H9 (cell line): Measurements from ENCODE around the gene GRID1. TPM values are rescaled to one million over a fixed set of nuclear protein-coding genes. Genes with fewer than 3 reads are reported as not detected.
"Not testable (repeated sequence)": the region's sequence is repeated elsewhere in the genome, so short reads cannot be mapped to it uniquely, and the experiment has no call there.

ENCODE experiments used
- DNase-seq: peaks from one replicate; pipeline ENCODE4 v3.0.0-alpha.2; 2017
- H2AFZ ChIP-seq: one replicate; pipeline ENCODE4 v1.6.1; 2013; ENCODE audit warnings: mild to moderate bottlenecking, low read length, control low read depth, moderate library complexity
- H2AK5ac ChIP-seq: 2 replicates; pipeline ENCODE4 v1.6.1; 2013; ENCODE audit warnings: low read length, control low read depth, mixed read lengths; ENCODE audit not compliant: insufficient read length
- H2BK120ac ChIP-seq: one replicate; pipeline ENCODE4 v1.6.1; 2013; ENCODE audit warnings: low read depth, mild to moderate bottlenecking, low read length, control low read depth, inconsistent platforms; ENCODE audit not compliant: poor library complexity, severe bottlenecking
- H2BK12ac ChIP-seq: 2 replicates; pipeline ENCODE4 v1.6.1; 2013; ENCODE audit warnings: low read length, control low read depth, mixed read lengths, low read depth; ENCODE audit not compliant: insufficient read length
- H2BK15ac ChIP-seq: 2 replicates; pipeline ENCODE4 v1.6.1; 2013; ENCODE audit warnings: low read depth, low read length, control low read depth
- H2BK20ac ChIP-seq: one replicate; pipeline ENCODE4 v1.6.1; 2013; ENCODE audit warnings: low read depth, mild to moderate bottlenecking, low read length, control low read depth, inconsistent platforms; ENCODE audit not compliant: poor library complexity, severe bottlenecking
- H2BK5ac ChIP-seq: 2 replicates; pipeline ENCODE4 v1.6.1; 2013; ENCODE audit warnings: low read length, control low read depth, mixed read lengths; ENCODE audit not compliant: insufficient read length
- H3K14ac ChIP-seq: 2 replicates; pipeline ENCODE4 v1.6.1; 2013; ENCODE audit warnings: low read length, control low read depth; ENCODE audit not compliant: insufficient read depth
- H3K18ac ChIP-seq: 2 replicates; pipeline ENCODE4 v1.6.1; 2013; ENCODE audit warnings: low read depth, mild to moderate bottlenecking, mixed read lengths, low read length, control low read depth; ENCODE audit not compliant: insufficient read length
- H3K23ac ChIP-seq: 2 replicates; pipeline ENCODE4 v1.6.1; 2013; ENCODE audit warnings: low read length, control low read depth, mixed read lengths, low read depth; ENCODE audit not compliant: insufficient read length
- H3K23me2 ChIP-seq: 2 replicates; pipeline ENCODE4 v1.6.1; 2013; ENCODE audit warnings: low read depth, mild to moderate bottlenecking, mixed read lengths, low read length, control low read depth; ENCODE audit not compliant: insufficient read length, poor library complexity, severe bottlenecking
- H3K27ac ChIP-seq: 2 replicates; pipeline ENCODE4 v1.5.1; 2013; ENCODE audit warnings: low read length, control low read depth, mixed read lengths, low read depth; ENCODE audit not compliant: insufficient read length
- H3K27me3 ChIP-seq: 2 replicates; pipeline ENCODE4 v1.6.1; 2013; ENCODE audit warnings: low read length, control low read depth, inconsistent platforms; ENCODE audit not compliant: insufficient read depth
- H3K4ac ChIP-seq: 2 replicates; pipeline ENCODE4 v1.6.1; 2013; ENCODE audit warnings: low read depth, mild to moderate bottlenecking, control low read depth, inconsistent platforms, low read length, moderate library complexity
- H3K4me1 ChIP-seq: 2 replicates; pipeline ENCODE4 v1.6.1; 2013; ENCODE audit warnings: low read length, control low read depth, inconsistent platforms; ENCODE audit not compliant: insufficient read depth
- H3K4me2 ChIP-seq: 2 replicates; pipeline ENCODE4 v1.6.1; 2013; ENCODE audit warnings: low read length, control low read depth, mixed read lengths; ENCODE audit not compliant: insufficient read length, insufficient read depth
- H3K56ac ChIP-seq: 2 replicates; pipeline ENCODE4 v1.6.1; 2013; ENCODE audit warnings: low read depth, mild to moderate bottlenecking, mixed read lengths, low read length, control low read depth; ENCODE audit not compliant: insufficient read length
- H3K79me1 ChIP-seq: 2 replicates; pipeline ENCODE4 v1.6.1; 2013; ENCODE audit warnings: low read depth, mild to moderate bottlenecking, moderate library complexity, low read length, control low read depth, inconsistent platforms; ENCODE audit not compliant: insufficient read depth, poor library complexity, severe bottlenecking
- H3K79me2 ChIP-seq: 2 replicates; pipeline ENCODE4 v1.6.1; 2013; ENCODE audit warnings: low read length, control low read depth, inconsistent platforms; ENCODE audit not compliant: insufficient read depth
- H3K9ac ChIP-seq: 2 replicates; pipeline ENCODE4 v1.6.1; 2013; ENCODE audit warnings: low read length, control low read depth, mixed read lengths; ENCODE audit not compliant: insufficient read length; ENCODE audit errors: extremely low read depth
- H3K9me3 ChIP-seq: one replicate; pipeline ENCODE4 v1.6.1; 2013; ENCODE audit warnings: low read depth, low read length, inconsistent platforms; ENCODE audit not compliant: control insufficient read depth
- H3T11ph ChIP-seq: one replicate; pipeline ENCODE4 v1.6.1; 2013; ENCODE audit warnings: mild to moderate bottlenecking, low read length, control low read depth, inconsistent platforms
- H4K20me1 ChIP-seq: one replicate; pipeline ENCODE4 v1.6.1; 2013; ENCODE audit not compliant: control insufficient read depth, insufficient read length, insufficient read depth
- H4K5ac ChIP-seq: 2 replicates; pipeline ENCODE4 v1.6.1; 2013; ENCODE audit warnings: low read depth, mild to moderate bottlenecking, mixed read lengths, low read length, control low read depth; ENCODE audit not compliant: insufficient read length
- H4K8ac ChIP-seq: replicated peaks from 2 replicates; pipeline ENCODE4 v1.6.1; 2013; ENCODE audit warnings: low read length, control low read depth, mixed read lengths, low read depth; ENCODE audit not compliant: insufficient read length
- H4K91ac ChIP-seq: 2 replicates; pipeline ENCODE4 v1.6.1; 2013; ENCODE audit warnings: low read depth, mild to moderate bottlenecking, moderate library complexity, mixed read lengths, low read length, control low read depth; ENCODE audit not compliant: insufficient read length
- H3K27ac Mint-ChIP-seq, 3 experiments: 2 replicates in 2 of 3; 3 replicates in 1 of 3; pipeline ENCODE4 v1.8.0; 2020 to 2021; ENCODE audit warnings: mixed read lengths in 3 of 3, mild to moderate bottlenecking in 1 of 3, moderate library complexity in 1 of 3
- H3K27me3 Mint-ChIP-seq: 2 replicates; pipeline ENCODE4 v1.8.0; 2021; ENCODE audit warnings: low read depth, mild to moderate bottlenecking, moderate library complexity, mixed read lengths
- H3K36me3 Mint-ChIP-seq, 3 experiments: 2 replicates in 2 of 3; 3 replicates in 1 of 3; pipeline ENCODE4 v1.8.0; 2020 to 2021; ENCODE audit warnings: low read depth in 3 of 3, mixed read lengths in 3 of 3; ENCODE audit not compliant: insufficient read depth in 1 of 3
- H3K4me1 Mint-ChIP-seq, 2 experiments: 2 replicates each; pipeline ENCODE4 v1.8.0; 2020; ENCODE audit warnings: mixed read lengths in 2 of 2
- H3K4me3 Mint-ChIP-seq, 2 experiments: 2 replicates in 1 of 2; 3 replicates in 1 of 2; pipeline ENCODE4 v1.8.0; 2020 to 2021; ENCODE audit warnings: mild to moderate bottlenecking in 2 of 2, mixed read lengths in 2 of 2, moderate library complexity in 1 of 2
- H3K9me3 Mint-ChIP-seq, 2 experiments: 2 replicates in 1 of 2; 3 replicates in 1 of 2; pipeline ENCODE4 v1.8.0; 2020; ENCODE audit warnings: mild to moderate bottlenecking in 2 of 2, mixed read lengths in 2 of 2, moderate library complexity in 1 of 2
- WGBS: extraction: QIAGEN DNeasy Blood & Tissue Kit; methylation state at CpG from one replicate; pipeline ENCODE4 v1.1.7; 2013; ENCODE audit warnings: missing lambda C conversion rate, low lambda C conversion rate, mixed read lengths; ENCODE audit not compliant: insufficient read length; ENCODE audit errors: extremely low coverage; 5-methylcytosine and 5-hydroxymethylcytosine counted together
- total RNA-seq: library from RNA; stranded (reverse); gene quantifications from 2 replicates; pipeline ENCODE4 v1.2.1, GENCODE V29; 2021
- TF ChIP-seq, protein P1 (sequence below): fragments of 200-600 bp; sonication (generic); conservative IDR thresholded peaks from 3 replicates; pipeline ENCODE4 v1.8.0; 2021; ENCODE audit warnings: antibody characterized with exemption, mild to moderate bottlenecking

The GRID1 gene
- total RNA-seq, 1 experiment from 2014 or later: 0.35 TPM

GRCh38 chr10:85702768-85703167, 663.8 kb downstream of the GRID1 start:
- no peak overlapping the region for H3K14ac ChIP-seq
- H3K18ac ChIP-seq: no peak overlapping the region
- no peaks in the 10 kb centered on the region for H3K9me3 ChIP-seq
- no peaks in the 10 kb centered on the region for H3K4me1 Mint-ChIP-seq
- DNase-seq: no peak
- H4K91ac ChIP-seq: no peak overlapping the region
- no peak overlapping the region for H2BK20ac ChIP-seq
- TF ChIP-seq, protein P1, sequence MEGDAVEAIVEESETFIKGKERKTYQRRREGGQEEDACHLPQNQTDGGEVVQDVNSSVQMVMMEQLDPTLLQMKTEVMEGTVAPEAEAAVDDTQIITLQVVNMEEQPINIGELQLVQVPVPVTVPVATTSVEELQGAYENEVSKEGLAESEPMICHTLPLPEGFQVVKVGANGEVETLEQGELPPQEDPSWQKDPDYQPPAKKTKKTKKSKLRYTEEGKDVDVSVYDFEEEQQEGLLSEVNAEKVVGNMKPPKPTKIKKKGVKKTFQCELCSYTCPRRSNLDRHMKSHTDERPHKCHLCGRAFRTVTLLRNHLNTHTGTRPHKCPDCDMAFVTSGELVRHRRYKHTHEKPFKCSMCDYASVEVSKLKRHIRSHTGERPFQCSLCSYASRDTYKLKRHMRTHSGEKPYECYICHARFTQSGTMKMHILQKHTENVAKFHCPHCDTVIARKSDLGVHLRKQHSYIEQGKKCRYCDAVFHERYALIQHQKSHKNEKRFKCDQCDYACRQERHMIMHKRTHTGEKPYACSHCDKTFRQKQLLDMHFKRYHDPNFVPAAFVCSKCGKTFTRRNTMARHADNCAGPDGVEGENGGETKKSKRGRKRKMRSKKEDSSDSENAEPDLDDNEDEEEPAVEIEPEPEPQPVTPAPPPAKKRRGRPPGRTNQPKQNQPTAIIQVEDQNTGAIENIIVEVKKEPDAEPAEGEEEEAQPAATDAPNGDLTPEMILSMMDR: no peak
- no peak overlapping the region for H4K5ac ChIP-seq
- H3K27me3 ChIP-seq: no peaks in the 10 kb centered on the region
- WGBS: 100% methylated on average over 1 of the region's 2 CpGs
- H2AK5ac ChIP-seq: no peak overlapping the region
- no peak overlapping the region for H2AFZ ChIP-seq
- no peak overlapping the region for H3T11ph ChIP-seq
- H3K27ac ChIP-seq: no peak overlapping the region
- no peak overlapping the region for H3K9ac ChIP-seq
- H3K4me3 Mint-ChIP-seq: no peak overlapping the region
- H4K20me1 ChIP-seq: no peaks in the 10 kb centered on the region
- no peak overlapping the region for H2BK5ac ChIP-seq
- no peaks in the 10 kb centered on the region for H3K79me2 ChIP-seq
- H3K9me3 Mint-ChIP-seq: no peaks in the 10 kb centered on the region
- no peaks in the 10 kb centered on the region for H3K36me3 Mint-ChIP-seq
- no peaks in the 10 kb centered on the region for H3K23me2 ChIP-seq
- no peak overlapping the region for H3K4ac ChIP-seq
- H3K79me1 ChIP-seq: no peaks in the 10 kb centered on the region
- H2BK12ac ChIP-seq: no peak overlapping the region
- no peak overlapping the region for H4K8ac ChIP-seq
- H3K4me1 ChIP-seq: no peaks in the 10 kb centered on the region
- no peak overlapping the region for H2BK120ac ChIP-seq
- no peak overlapping the region for H3K4me2 ChIP-seq
- no peak overlapping the region for H2BK15ac ChIP-seq
- no peak overlapping the region for H3K27ac Mint-ChIP-seq
- no peak overlapping the region for H3K56ac ChIP-seq
- H3K23ac ChIP-seq: no peak overlapping the region
- peaks cover 3% of the 10 kb centered on the region for H3K27me3 Mint-ChIP-seq

DNA sequence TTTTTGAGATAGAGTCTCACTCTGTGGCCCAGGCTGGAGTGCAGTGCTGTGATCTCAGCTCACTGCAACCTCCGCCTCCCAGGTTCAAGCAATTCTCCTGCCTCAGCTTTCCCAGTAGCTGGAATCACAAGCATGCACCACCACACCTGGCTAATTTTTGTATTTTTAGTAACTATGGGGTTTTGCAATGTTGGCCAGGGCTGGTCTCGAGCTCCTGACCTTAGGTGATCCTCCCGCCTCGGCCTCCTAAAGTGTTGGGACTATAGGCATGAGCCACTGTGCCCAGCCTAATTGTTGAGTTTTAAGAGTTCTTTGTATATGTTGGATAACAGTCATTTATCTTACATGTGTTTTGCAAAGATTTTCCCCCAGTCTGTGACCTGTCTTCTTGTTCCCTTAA, 667.5 kb downstream of the GRID1 start:
- not testable (repeated sequence) for H3K27me3 ChIP-seq, H3K27me3 Mint-ChIP-seq, H4K91ac ChIP-seq, H3K4me1 Mint-ChIP-seq, H2AK5ac ChIP-seq, H3K23ac ChIP-seq, H3K4me3 Mint-ChIP-seq, H4K20me1 ChIP-seq, H4K5ac ChIP-seq, H2BK120ac ChIP-seq, H3K14ac ChIP-seq, H3K56ac ChIP-seq, H2BK20ac ChIP-seq, H3K4ac ChIP-seq, H3K4me2 ChIP-seq, H3K9me3 ChIP-seq, H2AFZ ChIP-seq, DNase-seq, H3K18ac ChIP-seq, H4K8ac ChIP-seq, H3T11ph ChIP-seq, H3K9ac ChIP-seq, H3K23me2 ChIP-seq, H3K36me3 Mint-ChIP-seq, H3K4me1 ChIP-seq, H2BK12ac ChIP-seq, H2BK5ac ChIP-seq, H2BK15ac ChIP-seq, H3K79me1 ChIP-seq, H3K9me3 Mint-ChIP-seq, H3K79me2 ChIP-seq, H3K27ac ChIP-seq
- WGBS: no CpG with 5 or more reads among the region's 4 CpGs
- H3K27ac Mint-ChIP-seq: peak overlapping the region in 1 of 3 experiments; percentile 85; a peak in 1 of 7 replicates
